ENCODE measurements around the gene ZNF579.
"Not testable (repeated sequence)": the region's sequence is repeated elsewhere in the genome, so short reads cannot be mapped to it uniquely, and the experiment has no call there.

Gene ZNF579

GRCh38 chr19:55540619-55541018, 40.0 kb downstream of the ZNF579 start:
- DNase-seq (ENCODE audit: low read depth, low spot score): no peak

- no peak for DNase-seq (ENCODE audit: low read depth, low spot score)
Observed at GRCh38 chr19:55539090-55539984, 41.3 kb downstream of the ZNF579 start.

GRCh38 chr19:55538132-55538531, 42.5 kb downstream of the ZNF579 start:
- no peak for DNase-seq (ENCODE audit: low read depth, low spot score)

- DNase-seq (ENCODE audit: low read depth, low spot score): no peak
Observed at GRCh38 chr19:55537741-55538111, 42.9 kb downstream of the ZNF579 start.

- DNase-seq (ENCODE audit: low read depth, low spot score): no peak
Observed at GRCh38 chr19:55536951-55537740, 43.5 kb downstream of the ZNF579 start, which contains the start of gene SBK2. Gene SBK2 (minus strand): TSS chr19:55537133. CDS start chr19:55536294, 839 bp downstream.

- no peak for DNase-seq (ENCODE audit: low read depth, low spot score)
Observed at GRCh38 chr19:55536366-55536765, 44.3 kb downstream of the ZNF579 start.

GRCh38 chr19:55535965-55536350, 44.7 kb downstream of the ZNF579 start:
- no peak for DNase-seq (ENCODE audit: low read depth, low spot score)

GRCh38 chr19:55535173-55535964, 45.3 kb downstream of the ZNF579 start:
- no peak for DNase-seq (ENCODE audit: low read depth, low spot score)

- DNase-seq (ENCODE audit: low read depth, low spot score): not testable (repeated sequence)
Observed at GRCh38 chr19:55534280-55534679, 46.4 kb downstream of the ZNF579 start.

- no peak for DNase-seq (ENCODE audit: low read depth, low spot score)
Observed at GRCh38 chr19:55530996-55531395, 49.7 kb downstream of the ZNF579 start.

GRCh38 chr19:55529636-55530234, 50.9 kb downstream of the ZNF579 start:
- DNase-seq (ENCODE audit: low read depth, low spot score): no peak

- DNase-seq (ENCODE audit: low read depth, low spot score): no peak
Observed at GRCh38 chr19:55528030-55528803, 52.4 kb downstream of the ZNF579 start.

- DNase-seq (ENCODE audit: low read depth, low spot score): no peak
Observed at GRCh38 chr19:55527197-55528029, 53.2 kb downstream of the ZNF579 start.
